ENCODE results near the gene CCDC88C.

CCDC88C gene

GRCh38 chr14:91354979-91355685, 62.5 kb downstream of the CCDC88C start:
- H3K36me3 ChIP-seq (ENCODE audit: control insufficient read depth in 1 of 2, insufficient read depth in 2 of 2, low read length in 2 of 2), result no peaks in the 10 kb centered on the region
- H2BK5ac ChIP-seq (ENCODE audit: low read depth, low read length, poor library complexity), result no peak overlapping the region
- H3K27me3 ChIP-seq (ENCODE audit: insufficient read depth, low read length), result no peaks in the 10 kb centered on the region
- no peak overlapping the region for H3K23ac ChIP-seq (ENCODE audit: low read length)
- no peak overlapping the region for H4K12ac ChIP-seq (ENCODE audit: low read depth, low read length)
- H3K4me1 ChIP-seq (ENCODE audit: control insufficient read depth in 1 of 2, insufficient read depth in 2 of 2, low read length in 2 of 2), result no peaks in the 10 kb centered on the region
- no peak overlapping the region for H3K4me2 ChIP-seq (ENCODE audit: low read length)
- no peak overlapping the region for H3K4me3 ChIP-seq (ENCODE audit: low read depth, low read length)
- H3K14ac ChIP-seq (ENCODE audit: low read length), result no peak overlapping the region
- H3K79me2 ChIP-seq (ENCODE audit: control insufficient read depth, insufficient read depth, low read length, poor library complexity), result no peaks in the 10 kb centered on the region
- no peak overlapping the region for H4K91ac ChIP-seq (ENCODE audit: low read depth, low read length)
- H3K79me1 ChIP-seq (ENCODE audit: low read length), result no peaks in the 10 kb centered on the region
- no CpG with 5 or more reads among the region's 27 CpGs for WGBS (ENCODE audit: extremely low coverage, insufficient coverage, insufficient read length)
- H4K8ac ChIP-seq (ENCODE audit: low read depth, low read length), result no peak overlapping the region
- no peak overlapping the region for H3K4ac ChIP-seq (ENCODE audit: low read depth, low read length)
- no peak for DNase-seq
- no peak overlapping the region for H2BK12ac ChIP-seq (ENCODE audit: low read length)
- no peak overlapping the region for H3K27ac ChIP-seq (ENCODE audit: low read depth, low read length)
- no peak overlapping the region for H2BK120ac ChIP-seq (ENCODE audit: insufficient read depth, low read length, poor library complexity)
- no peaks in the 10 kb centered on the region for H3K9me3 ChIP-seq (ENCODE audit: insufficient read depth, low read depth, low read length)
- no peak overlapping the region for H2AK5ac ChIP-seq (ENCODE audit: low read length)
- no peak overlapping the region for H2AFZ ChIP-seq (ENCODE audit: insufficient read depth, low read length, poor library complexity)
- no peak overlapping the region for H3K9ac ChIP-seq (ENCODE audit: low read length)
- no peak overlapping the region for H3K18ac ChIP-seq (ENCODE audit: low read length)

- Histone ChIP-seq H4K12ac (ENCODE audit: low read depth, low read length) (no peak overlapping the region), H3K27ac (ENCODE audit: low read depth, low read length) (no peak overlapping the region), H4K91ac (ENCODE audit: low read depth, low read length) (no peak overlapping the region), H3K79me2 (ENCODE audit: control insufficient read depth, insufficient read depth, low read length, poor library complexity) (no peaks in the 10 kb centered on the region), H3K23ac (ENCODE audit: low read length) (no peak overlapping the region), H3K9ac (ENCODE audit: low read length) (no peak overlapping the region), H3K4ac (ENCODE audit: low read depth, low read length) (no peak overlapping the region), H4K8ac (ENCODE audit: low read depth, low read length) (no peak overlapping the region), H2AK5ac (ENCODE audit: low read length) (no peak overlapping the region), H3K79me1 (ENCODE audit: low read length) (no peaks in the 10 kb centered on the region), H3K4me1 (ENCODE audit: control insufficient read depth in 1 of 2, insufficient read depth in 2 of 2, low read length in 2 of 2) (no peaks in the 10 kb centered on the region), H2BK120ac (ENCODE audit: insufficient read depth, low read length, poor library complexity) (no peak overlapping the region), H3K4me3 (ENCODE audit: low read depth, low read length) (no peak overlapping the region), H2BK5ac (ENCODE audit: low read depth, low read length, poor library complexity) (no peak overlapping the region), H3K4me2 (ENCODE audit: low read length) (no peak overlapping the region), H2BK12ac (ENCODE audit: low read length) (no peak overlapping the region), H3K14ac (ENCODE audit: low read length) (no peak overlapping the region), H3K9me3 (ENCODE audit: insufficient read depth, low read depth, low read length) (no peaks in the 10 kb centered on the region), H3K36me3 (ENCODE audit: control insufficient read depth in 1 of 2, insufficient read depth in 2 of 2, low read length in 2 of 2) (no peaks in the 10 kb centered on the region), H3K27me3 (ENCODE audit: insufficient read depth, low read length) (no peaks in the 10 kb centered on the region), H3K18ac (ENCODE audit: low read length) (no peak overlapping the region), H2AFZ (ENCODE audit: insufficient read depth, low read length, poor library complexity) (no peak overlapping the region)
- no CpG with 5 or more reads among the region's 14 CpGs for WGBS (ENCODE audit: extremely low coverage, insufficient coverage, insufficient read length)
- DNase-seq, result no peak
These were observed 63.3 kb downstream of the CCDC88C start for GRCh38 chr14:91354221-91354916.

- H3K36me3 ChIP-seq (ENCODE audit: control insufficient read depth in 1 of 2, insufficient read depth in 2 of 2, low read length in 2 of 2), result no peaks in the 10 kb centered on the region
- no peak overlapping the region for H2AK5ac ChIP-seq (ENCODE audit: low read length)
- H2BK12ac ChIP-seq (ENCODE audit: low read length), result no peak overlapping the region
- H3K18ac ChIP-seq (ENCODE audit: low read length), result no peak overlapping the region
- no peak overlapping the region for H4K91ac ChIP-seq (ENCODE audit: low read depth, low read length)
- H3K27ac ChIP-seq (ENCODE audit: low read depth, low read length), result no peak overlapping the region
- H3K4me1 ChIP-seq (ENCODE audit: control insufficient read depth in 1 of 2, insufficient read depth in 2 of 2, low read length in 2 of 2), result no peaks in the 10 kb centered on the region
- H3K27me3 ChIP-seq (ENCODE audit: insufficient read depth, low read length), result no peaks in the 10 kb centered on the region
- H3K9me3 ChIP-seq (ENCODE audit: insufficient read depth, low read depth, low read length), result no peaks in the 10 kb centered on the region
- no peak overlapping the region for H3K4me3 ChIP-seq (ENCODE audit: low read depth, low read length)
- H2BK5ac ChIP-seq (ENCODE audit: low read depth, low read length, poor library complexity), result no peak overlapping the region
- H3K23ac ChIP-seq (ENCODE audit: low read length), result no peak overlapping the region
- no peaks in the 10 kb centered on the region for H3K79me2 ChIP-seq (ENCODE audit: control insufficient read depth, insufficient read depth, low read length, poor library complexity)
- H3K4ac ChIP-seq (ENCODE audit: low read depth, low read length), result no peak overlapping the region
- no peak overlapping the region for H2AFZ ChIP-seq (ENCODE audit: insufficient read depth, low read length, poor library complexity)
- no peak overlapping the region for H3K9ac ChIP-seq (ENCODE audit: low read length)
- no peak overlapping the region for H3K14ac ChIP-seq (ENCODE audit: low read length)
- H4K12ac ChIP-seq (ENCODE audit: low read depth, low read length), result no peak overlapping the region
- no peak overlapping the region for H2BK120ac ChIP-seq (ENCODE audit: insufficient read depth, low read length, poor library complexity)
- H3K4me2 ChIP-seq (ENCODE audit: low read length), result no peak overlapping the region
- no peak overlapping the region for H4K8ac ChIP-seq (ENCODE audit: low read depth, low read length)
- no peaks in the 10 kb centered on the region for H3K79me1 ChIP-seq (ENCODE audit: low read length)
- WGBS (ENCODE audit: extremely low coverage, insufficient coverage, insufficient read length), result no CpG with 5 or more reads among the region's 17 CpGs
- no peak for DNase-seq
These were observed 64.6 kb downstream of the CCDC88C start for GRCh38 chr14:91352728-91353692.

GRCh38 chr14:91352053-91352452, 65.6 kb downstream of the CCDC88C start:
- WGBS (ENCODE audit: extremely low coverage, insufficient coverage, insufficient read length), result no CpG with 5 or more reads among the region's 19 CpGs

More at GRCh38 chr14:91352053-91352452, 65.6 kb downstream of the CCDC88C start:
- H3K36me3 ChIP-seq (ENCODE audit: control insufficient read depth in 1 of 2, insufficient read depth in 2 of 2, low read length in 2 of 2), result no peaks in the 10 kb centered on the region
- no peaks in the 10 kb centered on the region for H3K4me1 ChIP-seq (ENCODE audit: control insufficient read depth in 1 of 2, insufficient read depth in 2 of 2, low read length in 2 of 2)
- H4K12ac ChIP-seq (ENCODE audit: low read depth, low read length), result no peak overlapping the region
- H2AFZ ChIP-seq (ENCODE audit: insufficient read depth, low read length, poor library complexity), result no peak overlapping the region
- H3K4ac ChIP-seq (ENCODE audit: low read depth, low read length), result no peak overlapping the region
- H3K9me3 ChIP-seq (ENCODE audit: insufficient read depth, low read depth, low read length), result no peaks in the 10 kb centered on the region
- no peaks in the 10 kb centered on the region for H3K79me2 ChIP-seq (ENCODE audit: control insufficient read depth, insufficient read depth, low read length, poor library complexity)
- H2BK12ac ChIP-seq (ENCODE audit: low read length), result no peak overlapping the region
- no peak overlapping the region for H2BK120ac ChIP-seq (ENCODE audit: insufficient read depth, low read length, poor library complexity)
- no peaks in the 10 kb centered on the region for H3K79me1 ChIP-seq (ENCODE audit: low read length)
- H3K23ac ChIP-seq (ENCODE audit: low read length), result no peak overlapping the region
- H2AK5ac ChIP-seq (ENCODE audit: low read length), result no peak overlapping the region
- no peak overlapping the region for H4K91ac ChIP-seq (ENCODE audit: low read depth, low read length)
- no peaks in the 10 kb centered on the region for H3K27me3 ChIP-seq (ENCODE audit: insufficient read depth, low read length)
- no peak for DNase-seq
- no peak overlapping the region for H3K14ac ChIP-seq (ENCODE audit: low read length)
- H3K27ac ChIP-seq (ENCODE audit: low read depth, low read length), result no peak overlapping the region
- no peak overlapping the region for H4K8ac ChIP-seq (ENCODE audit: low read depth, low read length)
- no peak overlapping the region for H3K18ac ChIP-seq (ENCODE audit: low read length)
- no peak overlapping the region for H3K4me2 ChIP-seq (ENCODE audit: low read length)
- no peak overlapping the region for H2BK5ac ChIP-seq (ENCODE audit: low read depth, low read length, poor library complexity)
- H3K4me3 ChIP-seq (ENCODE audit: low read depth, low read length), result no peak overlapping the region
- no peak overlapping the region for H3K9ac ChIP-seq (ENCODE audit: low read length)

Data from trophoblast cell (in vitro differentiated cells and primary cell).